Sigmoid colon (tissue), 7 donors: ENCODE results near the gene FBXW12. TPM values are rescaled to one million over a fixed set of nuclear protein-coding genes. Genes with fewer than 3 reads are reported as not detected.

Source experiments
- DNase-seq: peaks from one replicate; pipeline ENCODE4 v3.0.0-alpha.2; 2019
- H3K27ac ChIP-seq, 4 donors: fragments of 200-600 bp; sonication (generic); one replicate each; pipeline ENCODE4 v1.5.1; 2016 to 2019; ENCODE audit warnings: mild to moderate bottlenecking in 1 of 4
- H3K27me3 ChIP-seq, 3 donors: fragments of 200-600 bp; sonication (generic); one replicate each; pipeline ENCODE4 v1.5.1; 2019; ENCODE audit warnings: mild to moderate bottlenecking in 1 of 3
- H3K36me3 ChIP-seq, 4 donors: fragments of 200-600 bp; sonication (generic); one replicate each; pipeline ENCODE4 v1.5.1; 2016 to 2019
- H3K4me1 ChIP-seq, 4 donors: fragments of 200-600 bp; sonication (generic); one replicate each; pipeline ENCODE4 v1.5.1; 2017 to 2019
- H3K4me3 ChIP-seq, 4 donors: fragments of 200-600 bp; sonication (generic); one replicate each; pipeline ENCODE4 v1.5.1; 2017 to 2019; ENCODE audit warnings: mild to moderate bottlenecking in 2 of 4, moderate library complexity in 1 of 4
- H3K9me3 ChIP-seq, 4 donors: fragments of 200-600 bp in 3 of 4; sonication (generic) in 3 of 4; one replicate each; pipeline versions ENCODE4 v1.5.1 to v1.6.1; 2013 to 2019
- CTCF ChIP-seq, 4 experiments: fragments of 450-650 bp in 3 of 4; fragments of 200-600 bp in 1 of 4; IDR thresholded peaks; one replicate each; pipeline ENCODE4 v1.5.1; 2016 to 2019; ENCODE audit warnings: antibody characterized with exemption in 4 of 4, mild to moderate bottlenecking in 3 of 4, moderate library complexity in 2 of 4
- EP300 ChIP-seq, 4 donors: sonication (generic); formaldehyde crosslinking; IDR thresholded peaks; one replicate each; pipeline ENCODE4 v1.6.1; 2017; ENCODE audit warnings: antibody characterized with exemption in 4 of 4
- POLR2A ChIP-seq, 2 donors: fragments of 450-650 bp; IDR thresholded peaks; one replicate each; pipeline ENCODE4 v1.6.1; 2016; ENCODE audit warnings: antibody characterized with exemption in 2 of 2, mild to moderate bottlenecking in 2 of 2, moderate library complexity in 2 of 2
- POLR2AphosphoS5 ChIP-seq, 4 donors: sonication (generic); formaldehyde crosslinking; IDR thresholded peaks; one replicate each; pipeline ENCODE4 v1.6.1; 2017; ENCODE audit warnings: antibody characterized with exemption in 4 of 4
- WGBS, 2 donors: extraction: QIAGEN DNeasy Blood & Tissue Kit; methylation state at CpG; one replicate each; pipeline ENCODE4 v1.1.7; 2013; 5-methylcytosine and 5-hydroxymethylcytosine counted together
- intact Hi-C: fragments of 100-400 bp; cut with DNase I; formaldehyde crosslinking; loops from one replicate; pipeline ENCODE4 v1.15.1; 2023
- polyA plus RNA-seq, 3 donors: library from polyadenylated mRNA; stranded (reverse); fragments of 200-250 nt; gene quantifications; one replicate each; pipeline ENCODE4 v1.2.3, GENCODE V29; 2013
- total RNA-seq, 4 donors: library from RNA; depleted of rRNA; stranded (reverse); fragments of >200 nt; gene quantifications; one replicate each; pipeline ENCODE4 v1.1.0, GENCODE V29; 2016
- donor health status: healthy with polysubstance abuse.
- donor health status: Bipolar disorder and iron deficiency.
- donor health status: healthy.

The FBXW12 gene
- total and polyA plus RNA-seq, 7 donors = not detected

- intact Hi-C loops = no loop called here
- TF ChIP-seq EP300 (IDR thresholded peaks at IDR 0.05) (no peak), CTCF (IDR thresholded peaks at IDR 0.05) (no peak), POLR2A (IDR thresholded peaks at IDR 0.05) (no peak), POLR2AphosphoS5 (IDR thresholded peaks at IDR 0.05) (no peak)
- H3K9me3 ChIP-seq = no peaks in the 10 kb centered on the region
- DNase-seq = no peak
- H3K27me3 ChIP-seq = no peaks in the 10 kb centered on the region
- no peak overlapping the region for H3K4me3 ChIP-seq
- 91 to 93% methylated on average over 9 of the region's 9 CpGs for WGBS, 2 donors
- no peak overlapping the region for H3K27ac ChIP-seq
- peaks cover 24 to 83% (median 58%) of the 10 kb centered on the region in 4 donors for H3K36me3 ChIP-seq
- H3K4me1 ChIP-seq = peaks cover 4 to 39% (median 35%) of the 10 kb centered on the region in 4 donors
Observed at GRCh38 chr3:48419149-48419548, 47.1 kb downstream of the FBXW12 start.

- 92 to 94% methylated on average over 17 of the region's 17 CpGs for WGBS, 2 donors
- Histone ChIP-seq H3K9me3 (no peaks in the 10 kb centered on the region), H3K27ac (no peak overlapping the region), H3K27me3 (no peaks in the 10 kb centered on the region), H3K4me3 (no peak overlapping the region), H3K36me3 (peaks cover 22 to 78% (median 56%) of the 10 kb centered on the region in 4 donors), H3K4me1 (peaks cover 4 to 39% (median 35%) of the 10 kb centered on the region in 4 donors)
- intact Hi-C loops = no loop called here
- no peak for TF ChIP-seq POLR2A (IDR thresholded peaks at IDR 0.05)
- no peak for TF ChIP-seq POLR2AphosphoS5 (IDR thresholded peaks at IDR 0.05)
- no peak for TF ChIP-seq CTCF (IDR thresholded peaks at IDR 0.05)
- DNase-seq = no peak
Observed at GRCh38 chr3:48419597-48419996, 47.6 kb downstream of the FBXW12 start.

GRCh38 chr3:48420561-48420960 is 48.5 kb downstream of the FBXW12 start:
- Histone ChIP-seq H3K4me3 (no peak overlapping the region), H3K36me3 (peaks cover 13 to 69% (median 47%) of the 10 kb centered on the region in 4 donors), H3K4me1 (peaks cover 4 to 40% (median 38%) of the 10 kb centered on the region in 4 donors), H3K27me3 (no peaks in the 10 kb centered on the region), H3K9me3 (no peaks in the 10 kb centered on the region), H3K27ac (no peak overlapping the region)
- intact Hi-C loops = no loop called here
- DNase-seq = no peak
- 88 to 89% methylated on average over 14 of the region's 14 CpGs for WGBS, 2 donors
- no peak for TF ChIP-seq POLR2A (IDR thresholded peaks at IDR 0.05)
- TF ChIP-seq POLR2AphosphoS5 (IDR thresholded peaks at IDR 0.05) = no peak
- no peak for TF ChIP-seq CTCF (IDR thresholded peaks at IDR 0.05)
- TF ChIP-seq EP300 (IDR thresholded peaks at IDR 0.05) = no peak

- 70 to 84% methylated on average over 3 of the region's 3 CpGs for WGBS, 2 donors
- TF ChIP-seq POLR2AphosphoS5 (IDR thresholded peaks at IDR 0.05) = no peak
- no peak for TF ChIP-seq EP300 (IDR thresholded peaks at IDR 0.05)
- TF ChIP-seq POLR2A (IDR thresholded peaks at IDR 0.05) = no peak
- H3K27me3 ChIP-seq = no peaks in the 10 kb centered on the region
- H3K36me3 ChIP-seq = peaks cover 7 to 52% (median 34%) of the 10 kb centered on the region in 4 donors
- no peak for DNase-seq
- H3K27ac ChIP-seq = peak overlapping the region in 3 of 4 donors; percentile 92 to 96 (median 92)
- intact Hi-C loops = no loop called here
- no peaks in the 10 kb centered on the region for H3K9me3 ChIP-seq
- no peak overlapping the region for H3K4me3 ChIP-seq
- peaks cover 4 to 57% (median 55%) of the 10 kb centered on the region in 4 donors for H3K4me1 ChIP-seq
Observed at GRCh38 chr3:48422272-48422671, 50.3 kb downstream of the FBXW12 start.

GRCh38 chr3:48422681-48423080 is 50.7 kb downstream of the FBXW12 start:
- Histone ChIP-seq H3K4me3 (no peak overlapping the region), H3K36me3 (peaks cover 7 to 48% (median 30%) of the 10 kb centered on the region in 4 donors), H3K4me1 (peaks cover 4 to 61% (median 59%) of the 10 kb centered on the region in 4 donors), H3K27me3 (no peaks in the 10 kb centered on the region), H3K27ac (peak overlapping the region in 3 of 4 donors; percentile 92 to 96 (median 92)), H3K9me3 (no peaks in the 10 kb centered on the region)
- 91% methylated on average over 8 of the region's 8 CpGs for WGBS, 2 donors
- intact Hi-C loops = no loop called here
- DNase-seq = no peak
- TF ChIP-seq POLR2AphosphoS5 (IDR thresholded peaks at IDR 0.05) (peak in 1 of 4 donors; percentile 40), POLR2A (IDR thresholded peaks at IDR 0.05) (no peak)
